Amygdala (tissue), 56 donors: ENCODE measurements around the gene CFI.
A peak's percentile ranks its signal among the peaks of the same experiment; 100 is the strongest.

ENCODE experiments used
- DNase-seq, 56 donors: peaks; one replicate each; lab custom pipeline; 2025; lab: John Stamatoyannopoulos, UW

The CFI gene

GRCh38 chr4:109801895-109802319 is at the start of gene CFI:
CFI (minus strand) TSS chr4:109801999; CDS start chr4:109801971, 28 bp downstream.
- DNase-seq, result no peak

- no peak for DNase-seq
Observed at GRCh38 chr4:109850601-109851000, 48.8 kb upstream of the CFI start.

- DNase-seq, result no peak
Observed at GRCh38 chr4:109848501-109848900, 46.7 kb upstream of the CFI start.

GRCh38 chr4:109847896-109848442 is 46.2 kb upstream of the CFI start, which contains the start of gene LRIT3:
LRIT3 (plus strand) TSS chr4:109848107; CDS start chr4:109848202, 95 bp downstream.
- DNase-seq, result no peak

- no peak for DNase-seq
Observed at GRCh38 chr4:109846395-109847098, 44.7 kb upstream of the CFI start.

- DNase-seq, result no peak
Observed at GRCh38 chr4:109836985-109837384, 35.2 kb upstream of the CFI start.

DNA sequence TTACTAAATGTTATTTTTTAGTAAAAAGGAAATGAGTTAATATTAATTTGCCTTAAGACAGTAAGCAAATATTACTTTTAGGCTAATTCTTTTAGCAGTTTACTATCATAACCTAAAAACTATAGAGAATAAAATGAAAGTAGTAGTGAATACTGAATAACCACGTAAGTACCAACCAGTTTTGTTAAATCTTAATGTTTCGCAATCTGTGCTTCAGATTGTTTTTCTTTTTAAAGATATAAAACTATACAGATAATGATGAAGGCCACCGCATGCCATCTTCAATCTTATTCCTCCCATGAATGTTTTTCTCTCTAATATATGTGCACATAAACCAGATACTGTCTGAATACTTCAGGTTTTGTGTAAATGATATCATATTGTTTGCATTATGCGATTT is 32.0 kb upstream of the CFI start:
- DNase-seq, result no peak

DNA sequence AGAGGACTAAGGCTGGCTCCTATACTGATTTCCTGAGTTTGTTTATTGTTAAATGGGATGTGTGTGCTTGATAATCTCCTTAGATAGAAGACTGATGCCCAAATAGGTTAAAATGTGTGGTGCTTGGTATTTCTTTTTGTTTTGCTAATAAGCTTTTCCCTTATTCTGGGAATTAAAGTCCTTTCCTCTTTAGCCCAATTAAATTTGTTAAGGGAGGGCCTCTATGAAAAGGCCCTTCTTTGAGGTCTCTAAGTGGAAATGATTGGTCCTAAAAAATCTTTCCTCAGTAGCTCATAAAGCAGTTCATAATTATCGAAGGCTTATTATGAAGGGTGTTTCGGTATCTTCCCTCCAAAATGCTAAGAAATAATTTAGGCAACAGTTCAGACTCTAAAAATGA is 25.9 kb upstream of the CFI start, which contains the start of gene RRH:
Gene RRH (plus strand): TSS at position 301 of the 400 bp plus-strand sequence. CDS start 56 bp downstream, at position 357.
- DNase-seq, result no peak

GRCh38 chr4:109826719-109827118 is 24.9 kb upstream of the CFI start:
- DNase-seq, result no peak

DNA sequence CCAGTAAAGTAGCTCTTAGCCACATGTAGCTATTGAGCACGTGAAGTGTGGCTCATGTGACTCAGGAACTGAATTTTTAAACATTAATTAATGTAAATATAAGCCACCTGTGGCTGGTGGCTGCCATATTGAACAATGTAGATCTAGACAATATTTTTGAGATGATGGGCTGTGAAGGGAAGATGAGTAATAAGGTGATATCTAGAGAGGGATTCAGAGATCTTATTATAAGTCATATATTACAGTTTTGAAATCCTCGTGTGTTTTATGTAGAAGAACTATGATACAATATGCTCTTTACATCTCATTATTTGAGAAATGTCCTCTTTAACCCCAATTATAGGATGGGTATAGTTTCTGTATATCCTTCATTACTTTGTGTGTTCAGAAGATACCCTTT is 19.4 kb upstream of the CFI start:
- no peak for DNase-seq

- peak in 16 of 56 donors; percentile 1 to 35 (median 6) for DNase-seq
Observed at GRCh38 chr4:109820563-109820962, 18.8 kb upstream of the CFI start.

DNA sequence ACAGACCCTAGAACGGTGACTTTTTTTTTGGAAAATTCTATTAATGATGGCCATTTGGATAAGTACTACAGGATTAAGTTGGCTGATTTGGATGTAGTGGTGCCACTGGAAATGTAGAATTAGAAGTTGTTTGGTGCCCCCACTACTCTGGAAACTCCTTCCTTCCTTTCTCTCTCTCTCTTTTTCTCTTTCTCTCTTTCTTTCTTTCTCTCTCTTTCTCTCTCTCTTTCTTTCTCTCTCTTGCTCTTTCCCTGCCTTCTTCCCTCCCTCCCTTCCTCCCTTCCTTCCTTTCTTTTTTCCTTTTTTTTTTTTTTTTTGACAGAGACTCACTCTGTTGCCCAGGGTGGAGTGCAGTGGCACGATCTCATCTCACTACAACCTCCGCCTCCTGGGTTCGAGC is 16.5 kb upstream of the CFI start:
- no peak for DNase-seq

DNA sequence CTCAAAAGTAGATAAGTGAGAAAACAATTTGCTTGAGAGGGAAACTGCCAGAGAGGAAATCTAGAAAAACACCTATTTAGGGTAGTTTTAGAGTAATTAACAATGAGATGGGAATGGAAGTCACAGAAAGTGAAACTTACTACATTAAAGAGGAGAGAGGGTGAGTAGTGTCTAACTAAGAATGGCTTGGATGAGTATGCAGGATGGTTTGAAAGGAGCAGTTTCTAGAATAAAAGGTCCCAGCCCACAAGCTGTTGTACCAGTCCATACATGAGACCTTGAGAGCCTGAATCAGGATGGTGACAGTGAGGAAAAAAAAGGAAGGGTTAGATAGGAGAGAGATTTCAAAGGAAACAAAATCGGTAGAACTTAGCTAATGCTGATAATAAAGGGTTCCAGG is 15.1 kb upstream of the CFI start:
- DNase-seq, result no peak

- peak in 1 of 56 donors; percentile 3 for DNase-seq
Observed at GRCh38 chr4:109816082-109816442, 14.3 kb upstream of the CFI start.

DNA sequence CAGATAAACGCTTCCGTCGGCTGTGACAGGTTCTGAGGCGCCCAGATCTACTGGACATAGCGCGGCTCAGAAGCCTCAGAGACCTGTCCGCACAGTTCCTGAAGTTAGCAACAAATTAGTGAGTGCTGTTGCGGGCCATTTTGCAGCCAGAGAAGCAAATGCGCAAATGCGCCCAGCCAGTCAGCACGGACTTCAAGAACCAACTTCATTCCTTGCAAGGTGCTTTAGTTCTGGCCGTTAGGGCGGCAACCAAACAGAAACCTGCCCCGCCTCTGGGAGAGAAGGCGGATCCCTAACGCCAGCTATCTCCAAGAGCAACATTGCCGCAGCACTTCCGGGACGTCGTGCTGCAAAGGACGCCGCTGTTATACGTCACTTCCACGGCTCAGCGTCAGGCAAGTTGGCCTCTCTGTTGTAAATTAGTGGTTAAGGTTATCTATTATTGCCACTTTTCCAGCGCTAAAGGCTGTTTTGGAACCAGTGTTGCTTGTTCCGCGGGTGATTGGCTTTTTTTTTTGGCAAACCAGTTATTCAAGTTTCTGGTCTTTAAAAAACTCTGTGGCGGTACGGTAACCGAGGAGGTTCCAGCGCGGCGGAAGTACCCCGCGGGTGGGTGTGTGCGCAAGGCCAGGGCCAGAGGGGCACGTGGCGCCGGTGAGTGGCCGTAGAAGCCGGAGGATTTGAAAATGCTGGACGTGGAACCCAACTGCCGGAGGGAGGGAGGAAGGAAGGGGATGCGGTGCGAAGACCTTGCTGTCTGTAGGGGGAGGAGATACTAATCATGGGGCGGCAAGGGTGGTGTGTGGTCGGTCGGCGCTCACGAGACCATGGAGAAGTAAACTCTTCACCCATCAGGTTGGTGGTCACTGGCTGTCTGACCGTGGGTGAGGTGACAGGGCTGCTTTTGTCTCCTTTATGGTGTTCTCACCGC is 13.6 kb upstream of the CFI start, which contains the start of gene GAR1:
Gene GAR1 (plus strand): TSS at position 612 of the 931 bp plus-strand sequence. CDS start 403 bp downstream, outside the sequence.
- peak; percentile 37 to 92 (median 79) for DNase-seq

- DNase-seq, result no peak
Observed at GRCh38 chr4:109811707-109812106, 9.9 kb upstream of the CFI start.

GRCh38 chr4:109810552-109811387 is 9.0 kb upstream of the CFI start:
- DNase-seq, result no peak

- DNase-seq, result no peak
Observed at GRCh38 chr4:109809655-109810054, 7.9 kb upstream of the CFI start.

DNA sequence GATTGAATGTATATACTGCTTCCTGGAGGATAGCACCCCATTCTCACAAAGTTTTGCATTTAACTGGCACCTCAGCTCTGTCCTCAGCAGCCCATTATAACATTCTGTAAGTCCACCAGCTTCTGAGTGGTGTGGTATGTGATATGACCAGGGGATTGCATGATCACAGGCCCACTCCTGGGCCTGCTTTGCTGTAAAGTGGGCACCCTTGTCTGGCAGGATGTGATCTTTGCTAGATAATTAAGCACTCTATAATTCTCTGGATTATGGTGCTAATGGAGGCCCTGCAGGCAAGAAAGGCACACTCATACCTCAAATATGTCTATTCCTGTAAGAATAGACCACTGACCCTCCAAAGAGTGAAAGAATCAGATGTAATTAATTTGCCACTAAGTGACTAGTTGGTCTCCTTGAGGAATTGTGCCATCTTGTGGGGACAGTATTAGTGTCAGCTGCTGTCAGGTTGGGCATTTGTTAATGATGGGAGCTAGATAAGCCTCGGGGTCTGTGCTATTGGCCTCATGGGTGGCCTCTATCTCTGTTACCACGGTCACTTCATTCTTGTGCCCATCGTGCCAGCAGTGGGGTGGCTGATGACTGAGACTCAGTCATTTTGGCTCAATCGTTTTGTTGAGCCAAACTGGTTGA is 2.2 kb upstream of the CFI start:
- DNase-seq, result peak in 6 of 56 donors; percentile 0 to 27 (median 4)
